GM19193 (cell line): ENCODE data around the gene PCYT2.

Experiments
- POLR2A ChIP-seq: IDR thresholded peaks from 4 replicates; pipeline ENCODE4 v1.6.1; 2011; ENCODE audit not compliant: insufficient read depth, insufficient read length; ENCODE audit errors: extremely low read depth

PCYT2 gene

GRCh38 chr17:81911277-81911961 lies at the start of gene PCYT2:
TSS of gene PCYT2 (minus strand) at chr17:81911399. CDS start at chr17:81911355, 44 bp downstream.
- peak; percentile 48 for TF ChIP-seq POLR2A

- TF ChIP-seq POLR2A: no peak
Observed at GRCh38 chr17:81960130-81960958, 49.1 kb upstream of the PCYT2 start.

- no peak for TF ChIP-seq POLR2A
Observed at GRCh38 chr17:81959362-81960129, 48.3 kb upstream of the PCYT2 start.

- no peak for TF ChIP-seq POLR2A
Observed at GRCh38 chr17:81958633-81959342, 47.6 kb upstream of the PCYT2 start.

GRCh38 chr17:81957691-81958432 lies 46.7 kb upstream of the PCYT2 start:
- no peak for TF ChIP-seq POLR2A

- TF ChIP-seq POLR2A: no peak
Observed at GRCh38 chr17:81956607-81957589, 45.7 kb upstream of the PCYT2 start.

GRCh38 chr17:81955756-81956544 lies 44.8 kb upstream of the PCYT2 start:
- no peak for TF ChIP-seq POLR2A

- TF ChIP-seq POLR2A: no peak
Observed at GRCh38 chr17:81955058-81955681, 44.0 kb upstream of the PCYT2 start.

GRCh38 chr17:81954131-81955057 lies 43.2 kb upstream of the PCYT2 start:
- no peak for TF ChIP-seq POLR2A

- TF ChIP-seq POLR2A: no peak
Observed at GRCh38 chr17:81952792-81953228, 41.6 kb upstream of the PCYT2 start.
